Breast epithelium (tissue), 3 donors: ENCODE data around the gene SENP8.

ENCODE experiments used
- CTCF ChIP-seq, 3 donors: fragments of 450-650 bp; IDR thresholded peaks; one replicate each; pipeline ENCODE4 v1.5.1; 2016 to 2017; ENCODE audit warnings: antibody characterized with exemption in 3 of 3, mild to moderate bottlenecking in 3 of 3, moderate library complexity in 3 of 3
- POLR2A ChIP-seq: fragments of 450-650 bp; IDR thresholded peaks from one replicate; pipeline ENCODE4 v1.6.1; 2016; ENCODE audit warnings: antibody characterized with exemption, mild to moderate bottlenecking, moderate library complexity
- POLR2AphosphoS5 ChIP-seq, 3 donors: sonication (generic); formaldehyde crosslinking; IDR thresholded peaks; one replicate each; pipeline ENCODE4 v1.6.1; 2017; ENCODE audit warnings: antibody characterized with exemption in 3 of 3

- TF ChIP-seq CTCF (IDR thresholded peaks at IDR 0.05) (no peak), POLR2A (no peak), POLR2AphosphoS5 (IDR thresholded peaks at IDR 0.05) (no peak)
Observed at GRCh38 chr15:72078887-72079286, 39.3 kb upstream of the SENP8 start.
